ENCODE results near the gene CASD1. TPM values are rescaled to one million over a fixed set of nuclear protein-coding genes. Genes with fewer than 3 reads are reported as not detected.

CASD1 gene
- total and polyA plus RNA-seq, 10 of the 15 experiments (the other 5 are each of a cell fraction or from before 2014, with no cell fraction given) = 4.0 to 18.6 (median 10.7) TPM

DNA sequence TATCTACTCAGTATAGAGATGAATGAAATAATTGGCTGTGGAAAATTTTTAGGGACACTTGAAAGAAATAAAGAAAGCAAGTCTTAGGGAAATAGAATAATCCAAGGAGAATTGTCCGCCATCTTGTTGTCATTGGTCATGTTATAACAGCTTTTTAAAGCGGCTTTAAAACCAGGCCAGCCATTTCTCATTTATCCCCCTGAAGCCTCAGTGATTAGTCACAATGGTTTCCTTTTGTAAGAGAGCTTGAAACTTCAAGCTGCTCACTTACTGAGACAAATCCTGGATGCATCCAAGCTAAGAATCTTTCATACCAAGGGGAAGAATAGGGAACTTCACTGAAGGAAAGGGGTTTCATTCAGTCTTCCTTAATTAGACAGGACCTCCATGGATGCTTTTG lies 78.5 kb downstream of the CASD1 start (continued):
- TF ChIP-seq ZSCAN29 (IDR thresholded peaks at IDR 0.05) = no peak
- TF ChIP-seq BCL3 (IDR thresholded peaks at IDR 0.05; ENCODE audit: borderline replicate concordance, insufficient read depth, low read depth, low read length, poor library complexity, severe bottlenecking) = no peak
- no peak for TF ChIP-seq HDAC6 (IDR thresholded peaks at IDR 0.05; ENCODE audit: unreplicated experiment)

DNA sequence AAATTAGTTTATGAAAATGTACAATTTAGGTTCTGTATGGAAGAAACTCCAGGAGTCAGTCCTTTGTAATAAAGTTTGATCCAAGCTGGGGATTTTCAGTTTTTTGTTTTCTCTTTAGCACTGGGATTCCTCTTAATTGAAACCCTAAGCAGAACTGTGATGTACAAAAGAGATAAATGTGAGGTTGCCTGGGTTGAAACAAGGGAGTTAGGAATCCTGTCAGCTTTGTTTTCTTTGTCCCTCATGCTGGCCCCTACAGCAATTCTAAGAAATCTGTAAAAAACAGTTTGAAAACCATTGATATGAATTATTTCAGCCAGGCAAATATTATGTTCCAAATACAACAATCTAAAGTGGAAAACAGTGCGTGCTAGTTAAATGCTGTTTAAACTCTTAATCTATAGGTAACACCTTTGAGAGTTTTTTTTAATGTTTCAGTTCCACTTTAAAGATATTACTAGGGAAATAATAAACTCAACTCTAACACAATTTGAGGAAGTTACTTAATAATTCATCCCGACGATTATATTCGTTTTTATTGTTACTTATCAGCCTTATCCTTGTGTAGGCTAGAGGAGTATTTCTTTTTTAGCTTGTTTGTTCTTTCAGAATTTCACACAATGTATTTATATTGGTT lies 81.0 kb downstream of the CASD1 start:
- Histone ChIP-seq H3K4me3 (no peak overlapping the region), H3K79me2 (ENCODE audit: control insufficient read depth, insufficient read depth, low read length) (no peaks in the 10 kb centered on the region), H4K20me1 (ENCODE audit: control insufficient read depth, insufficient read depth) (no peaks in the 10 kb centered on the region), H3K4me1 (ENCODE audit: control insufficient read depth, insufficient read depth, low read length) (no peaks in the 10 kb centered on the region), H3K27me3 (replicated peaks in 1 of 2; ENCODE audit: control insufficient read depth in 2 of 2, insufficient read depth in 2 of 2, low read length in 1 of 2) (no peaks in the 10 kb centered on the region), H3K9me3 (replicated peaks; ENCODE audit: control insufficient read depth, insufficient read depth, low read length) (no peaks in the 10 kb centered on the region), H3K9ac (ENCODE audit: control insufficient read depth, insufficient read depth, low read length) (no peak overlapping the region), H3K36me3 (ENCODE audit: control insufficient read depth in 2 of 2, insufficient read depth in 2 of 2, low read length in 1 of 2) (no peaks in the 10 kb centered on the region; a peak in 1 of 4 replicates), H3K27ac (ENCODE audit: control insufficient read depth, insufficient read depth) (no peak overlapping the region), H2AFZ (ENCODE audit: control insufficient read depth, low read depth, low read length) (no peak overlapping the region), H3K4me2 (ENCODE audit: control insufficient read depth, insufficient read depth) (no peak overlapping the region)
- FAIRE-seq (no peak), ATAC-seq (no peak), DNase-seq (ENCODE audit: low read depth, low spot score) (no peak)
- WGBS (ENCODE audit: insufficient coverage, insufficient replicate concordance, low lambda C conversion rate, missing lambda C conversion rate) = 68% methylated on average over 4 of the region's 4 CpGs
- TF ChIP-seq NFYA (IDR thresholded peaks at IDR 0.05; ENCODE audit: borderline replicate concordance, low read depth, low read length) (no peak), HCFC1 (IDR thresholded peaks at IDR 0.05; ENCODE audit: low read length) (no peak), EED (IDR thresholded peaks at IDR 0.05; ENCODE audit: low read depth) (no peak), ZNF24 (IDR thresholded peaks at IDR 0.05) (no peak), FOXM1 (IDR thresholded peaks at IDR 0.05; ENCODE audit: low read depth, low read length) (no peak), GABPA (IDR thresholded peaks at IDR 0.05; ENCODE audit: low read depth) (no peak), BCL11A (IDR thresholded peaks at IDR 0.05; ENCODE audit: low read depth, low read length) (no peak), KDM1A (IDR thresholded peaks at IDR 0.05; ENCODE audit: borderline replicate concordance) (no peak), SUPT20H (IDR thresholded peaks at IDR 0.05; ENCODE audit: borderline replicate concordance, control insufficient read depth, low read depth, low read length) (no peak), HDAC2 (IDR thresholded peaks at IDR 0.05) (no peak)
- TF ChIP-seq, protein P1, sequence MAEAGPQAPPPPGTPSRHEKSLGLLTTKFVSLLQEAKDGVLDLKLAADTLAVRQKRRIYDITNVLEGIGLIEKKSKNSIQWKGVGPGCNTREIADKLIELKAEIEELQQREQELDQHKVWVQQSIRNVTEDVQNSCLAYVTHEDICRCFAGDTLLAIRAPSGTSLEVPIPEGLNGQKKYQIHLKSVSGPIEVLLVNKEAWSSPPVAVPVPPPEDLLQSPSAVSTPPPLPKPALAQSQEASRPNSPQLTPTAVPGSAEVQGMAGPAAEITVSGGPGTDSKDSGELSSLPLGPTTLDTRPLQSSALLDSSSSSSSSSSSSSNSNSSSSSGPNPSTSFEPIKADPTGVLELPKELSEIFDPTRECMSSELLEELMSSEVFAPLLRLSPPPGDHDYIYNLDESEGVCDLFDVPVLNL (IDR thresholded peaks at IDR 0.05; ENCODE audit: low read depth, low read length) = no peak
- TF ChIP-seq, protein P2, sequence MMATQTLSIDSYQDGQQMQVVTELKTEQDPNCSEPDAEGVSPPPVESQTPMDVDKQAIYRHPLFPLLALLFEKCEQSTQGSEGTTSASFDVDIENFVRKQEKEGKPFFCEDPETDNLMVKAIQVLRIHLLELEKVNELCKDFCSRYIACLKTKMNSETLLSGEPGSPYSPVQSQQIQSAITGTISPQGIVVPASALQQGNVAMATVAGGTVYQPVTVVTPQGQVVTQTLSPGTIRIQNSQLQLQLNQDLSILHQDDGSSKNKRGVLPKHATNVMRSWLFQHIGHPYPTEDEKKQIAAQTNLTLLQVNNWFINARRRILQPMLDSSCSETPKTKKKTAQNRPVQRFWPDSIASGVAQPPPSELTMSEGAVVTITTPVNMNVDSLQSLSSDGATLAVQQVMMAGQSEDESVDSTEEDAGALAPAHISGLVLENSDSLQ (IDR thresholded peaks at IDR 0.05) = no peak
- TF ChIP-seq, protein P3, sequence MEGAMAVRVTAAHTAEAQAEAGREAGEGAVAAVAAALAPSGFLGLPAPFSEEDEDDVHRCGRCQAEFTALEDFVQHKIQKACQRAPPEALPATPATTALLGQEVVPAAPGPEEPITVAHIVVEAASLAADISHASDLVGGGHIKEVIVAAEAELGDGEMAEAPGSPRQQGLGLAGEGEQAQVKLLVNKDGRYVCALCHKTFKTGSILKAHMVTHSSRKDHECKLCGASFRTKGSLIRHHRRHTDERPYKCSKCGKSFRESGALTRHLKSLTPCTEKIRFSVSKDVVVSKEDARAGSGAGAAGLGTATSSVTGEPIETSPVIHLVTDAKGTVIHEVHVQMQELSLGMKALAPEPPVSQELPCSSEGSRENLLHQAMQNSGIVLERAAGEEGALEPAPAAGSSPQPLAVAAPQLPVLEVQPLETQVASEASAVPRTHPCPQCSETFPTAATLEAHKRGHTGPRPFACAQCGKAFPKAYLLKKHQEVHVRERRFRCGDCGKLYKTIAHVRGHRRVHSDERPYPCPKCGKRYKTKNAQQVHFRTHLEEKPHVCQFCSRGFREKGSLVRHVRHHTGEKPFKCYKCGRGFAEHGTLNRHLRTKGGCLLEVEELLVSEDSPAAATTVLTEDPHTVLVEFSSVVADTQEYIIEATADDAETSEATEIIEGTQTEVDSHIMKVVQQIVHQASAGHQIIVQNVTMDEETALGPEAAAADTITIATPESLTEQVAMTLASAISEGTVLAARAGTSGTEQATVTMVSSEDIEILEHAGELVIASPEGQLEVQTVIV (IDR thresholded peaks at IDR 0.05; ENCODE audit: borderline replicate concordance, partially characterized antibody) = no peak
- in situ Hi-C loops (cut with MboI) = no loop called here
- RAD21 ChIA-PET (ENCODE audit: unreplicated experiment) = interaction anchor here (1.0 kb wide), 1 partner anchor 29 kb away, joined by 3 read pairs; no protein-coding TSS in a partner anchor
- BruUV-seq (replicated peaks) = no TSS peak
- POLR2A ChIA-PET = no interaction called here
- CTCF ChIA-PET = interaction anchor here (1.5 kb wide), 1 partner anchor 9 kb away, joined by 3 read pairs; no protein-coding TSS in a partner anchor
- intact Hi-C loops (cut with micrococcal nuclease; ENCODE audit: unreplicated experiment) = no loop called here
- SMC1A ChIA-PET (ENCODE audit: uncharacterized antibody, unreplicated experiment) = interaction anchor here (0.7 to 1.5 kb wide), 2 partner anchors 9 to 23 kb away, joined by 4 read pairs; no protein-coding TSS in a partner anchor

Measured in GM12878 (cell line).